Left lung (tissue), 14 donors: ENCODE measurements around the gene FANCG. TPM values are rescaled to one million over a fixed set of nuclear protein-coding genes. Genes with fewer than 3 reads are reported as not detected.

Experiments
- ATAC-seq: fragments of 200-7000 bp; cut with Tn5 transposase; one replicate; pipeline ENCODE4 v1.9.1; 2020; ENCODE audit warnings: moderate library complexity
- DNase-seq, 4 donors: peaks; one replicate each; pipeline ENCODE4 v3.0.0-alpha.2; 2013 to 2020
- H3K27ac ChIP-seq, 2 donors: fragments of 200-600 bp; sonication (generic) in 1 of 2; one replicate each; pipeline versions ENCODE4 v1.5.0 to v1.8.0; 2020 to 2021
- H3K27me3 ChIP-seq, 2 donors: fragments of 200-600 bp; sonication (generic) in 1 of 2; one replicate each; pipeline versions ENCODE4 v1.5.0 to v1.8.0; 2020 to 2021
- H3K36me3 ChIP-seq, 2 donors: fragments of 200-600 bp; sonication (generic) in 1 of 2; one replicate each; pipeline versions ENCODE4 v1.5.0 to v1.8.0; 2020 to 2021
- H3K4me1 ChIP-seq, 2 donors: fragments of 200-600 bp; one replicate each; pipeline ENCODE4 v1.8.0; 2021
- H3K4me3 ChIP-seq, 2 donors: fragments of 200-600 bp; sonication (generic) in 1 of 2; one replicate each; pipeline versions ENCODE4 v1.5.0 to v1.8.0; 2020 to 2021; ENCODE audit warnings: mild to moderate bottlenecking in 1 of 2
- H3K9me3 ChIP-seq, 2 donors: fragments of 200-600 bp; sonication (generic) in 1 of 2; one replicate each; pipeline versions ENCODE4 v1.5.0 to v1.8.0; 2020 to 2021
- intact Hi-C, 2 donors: fragments of 100-400 bp; cut with DNase I; formaldehyde crosslinking; loops; one replicate each; pipeline versions ENCODE4 v1.11.2 to v1.14.2; 2022
- long read RNA-seq, 12 donors: library from polyadenylated mRNA in 2 of 12; unstranded in 2 of 12; transcript quantifications; one replicate each; pipeline ENCODE4 v2.0.0 and lab custom pipeline, GENCODE V29; 2019 to 2026
- polyA plus RNA-seq, 6 donors: library from polyadenylated mRNA; unstranded; fragments of 120-200 nt; gene quantifications; one replicate each; pipeline ENCODE4 v1.2.1, GENCODE V29; 2013; ENCODE audit not compliant: insufficient read length in 6 of 6
- total RNA-seq, 2 donors: library from RNA; stranded (reverse); fragmentation: NEBNext Ultra II Directional; extraction: Animal tissue kit (Norgen Biotek cat#: 25700); gene quantifications; one replicate each; pipeline ENCODE4 v1.2.1, GENCODE V29; 2021
- TF ChIP-seq, protein P1 (sequence below), 2 donors: fragments of 200-600 bp; sonication (generic) in 1 of 2; IDR thresholded peaks; one replicate each; pipeline versions ENCODE4 v1.5.0 to v1.8.0; 2021; ENCODE audit warnings: antibody characterized with exemption in 2 of 2
- donor health status: DM: no; HTN: yes; CAD: no.
- donor health status: DM: no; HTN: no; CAD: no.

FANCG gene
- total RNA-seq (10 to 100 TPM; 18.7 to 28.3 TPM), polyA plus RNA-seq (10 to 100 TPM; 40.0 to 59.0 (median 48.9) TPM)
- long read RNA-seq, donor 1 = 0 reads
- long read RNA-seq, donor 2, partial matches to known transcripts = 0 of 2 reads
- long read RNA-seq, donor 2, other reads (novel, unspliced or antisense) = 0 of 2 reads
- long read RNA-seq, donor 3, partial matches to known transcripts = 0 of 4 reads
- long read RNA-seq, donor 3, other reads (novel, unspliced or antisense) = 0 of 4 reads
- long read RNA-seq, donor 4, transcript FANCG-201 (14 exons, 2,631 nt) = major isoform, 5 of 8 reads
- long read RNA-seq, donor 4, partial matches to known transcripts = 1 of 8 reads
- long read RNA-seq, donor 4, other reads (novel, unspliced or antisense) = 2 of 8 reads
- long read RNA-seq, donor 5, partial matches to known transcripts = 0 of 1 reads
- long read RNA-seq, donor 5, other reads (novel, unspliced or antisense) = 0 of 1 reads
- long read RNA-seq, donor 6, transcript FANCG-201 (14 exons, 2,631 nt) = major isoform, 5 of 7 reads
- long read RNA-seq, donor 6, partial matches to known transcripts = 0 of 7 reads
- long read RNA-seq, donor 6, other reads (novel, unspliced or antisense) = 0 of 7 reads
- long read RNA-seq, donor 7 = 0 reads
- long read RNA-seq, donor 8, partial matches to known transcripts = 0 of 1 reads
- long read RNA-seq, donor 8, other reads (novel, unspliced or antisense) = 0 of 1 reads
- long read RNA-seq, donor 9 = 0 reads
- long read RNA-seq, donor 10, partial matches to known transcripts = 2 of 7 reads
- long read RNA-seq, donor 10, other reads (novel, unspliced or antisense) = 4 of 7 reads
- long read RNA-seq, donor 11, partial matches to known transcripts = 0 of 3 reads
- long read RNA-seq, donor 11, other reads (novel, unspliced or antisense) = 0 of 3 reads
- long read RNA-seq, donor 12, partial matches to known transcripts = 0 of 2 reads
- long read RNA-seq, donor 12, other reads (novel, unspliced or antisense) = 0 of 2 reads

DNA sequence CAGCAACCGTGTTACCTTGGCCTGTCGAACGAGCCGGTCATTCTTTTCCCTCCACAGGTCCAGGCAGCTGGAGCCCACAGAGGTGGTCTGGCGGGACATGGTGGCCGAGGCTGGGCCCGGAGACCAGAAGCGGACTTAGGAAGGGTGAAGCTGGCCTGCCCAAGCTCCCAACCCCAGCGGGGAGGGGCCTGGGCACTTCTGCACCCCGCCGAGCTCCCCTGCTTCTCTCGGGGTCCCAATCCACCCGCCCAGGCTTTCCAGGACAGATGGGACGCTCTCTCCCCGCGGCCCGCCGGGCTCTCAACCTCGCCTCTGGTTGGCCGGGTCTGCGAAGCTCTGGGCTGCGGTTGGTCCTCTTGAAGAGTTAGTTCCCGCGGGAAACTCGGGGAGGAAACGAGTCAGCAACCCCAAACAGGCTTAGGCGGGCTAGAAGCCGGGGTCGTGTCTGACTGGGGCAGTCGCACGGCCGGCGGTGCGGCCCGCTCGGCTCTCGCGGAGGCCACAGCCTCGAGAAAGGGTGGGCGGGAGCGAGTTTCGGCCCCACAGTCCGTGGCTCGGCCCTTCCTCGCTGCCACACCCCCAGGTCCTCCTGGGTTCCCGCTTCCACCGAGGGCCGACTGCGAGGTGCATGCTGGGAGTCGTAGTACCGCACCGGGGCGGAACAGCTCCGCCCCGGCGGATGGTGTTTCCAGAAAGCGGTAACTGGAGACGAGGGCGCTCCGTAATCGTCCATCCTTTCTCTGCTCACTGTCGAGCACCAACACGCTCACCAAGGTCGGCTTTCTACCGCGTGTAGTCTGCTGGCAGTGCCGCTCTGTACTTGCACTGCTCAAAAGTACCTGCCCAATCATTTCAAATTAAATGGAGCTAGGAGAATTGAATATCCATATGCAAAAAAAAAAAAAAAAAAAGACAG lies at the start of gene FANCG:
FANCG (minus strand) TSS at position 517 of the 916 bp plus-strand sequence; CDS start at position 99, 418 bp downstream.
- Histone ChIP-seq H3K4me3 (peak within 1 kb of the TSS; percentile 71 to 91), H3K27ac (peak within 1 kb of the TSS; percentile 73 to 79), H3K9me3 (no peaks in the 10 kb centered on the region), H3K36me3 (peaks cover 0 to 11% of the 10 kb centered on the region in 2 donors), H3K27me3 (no peaks in the 10 kb centered on the region), H3K4me1 (peaks cover 0 to 16% of the 10 kb centered on the region in 2 donors)
- DNase-seq (peak; percentile 92 to 96 (median 94)), ATAC-seq (peak; percentile 99)
- TF ChIP-seq, protein P1, sequence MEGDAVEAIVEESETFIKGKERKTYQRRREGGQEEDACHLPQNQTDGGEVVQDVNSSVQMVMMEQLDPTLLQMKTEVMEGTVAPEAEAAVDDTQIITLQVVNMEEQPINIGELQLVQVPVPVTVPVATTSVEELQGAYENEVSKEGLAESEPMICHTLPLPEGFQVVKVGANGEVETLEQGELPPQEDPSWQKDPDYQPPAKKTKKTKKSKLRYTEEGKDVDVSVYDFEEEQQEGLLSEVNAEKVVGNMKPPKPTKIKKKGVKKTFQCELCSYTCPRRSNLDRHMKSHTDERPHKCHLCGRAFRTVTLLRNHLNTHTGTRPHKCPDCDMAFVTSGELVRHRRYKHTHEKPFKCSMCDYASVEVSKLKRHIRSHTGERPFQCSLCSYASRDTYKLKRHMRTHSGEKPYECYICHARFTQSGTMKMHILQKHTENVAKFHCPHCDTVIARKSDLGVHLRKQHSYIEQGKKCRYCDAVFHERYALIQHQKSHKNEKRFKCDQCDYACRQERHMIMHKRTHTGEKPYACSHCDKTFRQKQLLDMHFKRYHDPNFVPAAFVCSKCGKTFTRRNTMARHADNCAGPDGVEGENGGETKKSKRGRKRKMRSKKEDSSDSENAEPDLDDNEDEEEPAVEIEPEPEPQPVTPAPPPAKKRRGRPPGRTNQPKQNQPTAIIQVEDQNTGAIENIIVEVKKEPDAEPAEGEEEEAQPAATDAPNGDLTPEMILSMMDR (IDR thresholded peaks at IDR 0.05) = no peak
- intact Hi-C loops = no loop called here

DNA sequence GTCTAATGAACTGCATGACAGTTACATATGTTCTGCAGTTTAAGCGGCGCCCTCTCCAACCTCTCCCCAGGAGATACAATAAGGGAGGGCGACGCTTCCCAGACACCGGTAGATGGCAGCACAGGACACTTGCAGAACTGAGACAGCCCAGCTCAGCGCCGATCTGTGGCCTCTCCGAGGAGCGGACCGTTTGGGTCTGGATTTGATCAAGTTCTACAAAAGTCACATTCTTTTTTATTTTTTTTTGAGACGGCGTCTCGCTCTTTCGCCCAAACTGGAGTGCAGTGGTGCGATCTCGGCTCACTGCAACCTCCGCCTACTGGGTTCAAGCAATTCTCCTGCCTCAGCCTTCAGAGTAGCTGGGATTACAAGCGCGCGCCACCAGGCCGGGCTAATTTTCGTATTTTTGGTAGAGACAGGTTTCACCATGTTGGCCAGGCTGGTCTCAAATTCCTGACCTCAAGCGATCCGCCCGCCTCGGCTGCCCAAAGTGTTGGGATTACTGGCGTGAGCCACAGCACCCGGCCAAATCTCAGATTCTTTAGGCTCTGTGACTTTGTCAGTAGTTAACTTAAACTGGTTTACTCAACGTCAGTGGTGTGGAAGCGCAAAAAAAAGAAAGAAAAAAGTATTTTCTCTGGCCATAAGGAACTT lies 37.3 kb upstream of the FANCG start:
- peak; percentile 87 to 95 (median 94) for DNase-seq
- Histone ChIP-seq H3K27ac (peak overlapping the region; percentile 95 to 96), H3K36me3 (peaks cover 0 to 4% of the 10 kb centered on the region in 2 donors), H3K4me1 (peaks cover 27 to 46% of the 10 kb centered on the region in 2 donors), H3K4me3 (peak overlapping the region; percentile 55 to 85), H3K9me3 (no peaks in the 10 kb centered on the region), H3K27me3 (no peaks in the 10 kb centered on the region)
- peak; percentile 79 for ATAC-seq
- intact Hi-C loops = loop anchor here in 1 of 2 donors (5.0 kb wide), 2 partner anchors 135 to 360 kb away; no protein-coding TSS in a partner anchor
- TF ChIP-seq, protein P1 (IDR thresholded peaks at IDR 0.05) = peak; percentile 89 to 92

DNA sequence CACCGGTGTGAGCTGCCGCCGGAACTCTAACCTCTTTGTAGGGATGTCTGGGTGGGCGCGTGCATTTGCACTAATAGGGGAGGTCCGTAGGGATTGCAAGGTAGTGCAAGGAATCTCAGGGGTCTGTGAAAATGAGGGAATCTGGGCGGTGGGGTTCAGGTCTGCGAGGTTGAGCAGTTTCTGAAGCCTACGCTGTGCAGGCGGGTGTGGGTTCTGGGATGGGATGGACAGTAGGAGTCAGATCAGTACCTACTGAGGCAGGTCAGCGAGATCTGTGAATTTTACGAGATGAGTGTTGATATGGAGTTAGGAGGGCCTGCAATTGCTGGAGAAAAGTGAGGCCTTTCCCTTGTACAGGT lies 36.8 kb upstream of the FANCG start:
- intact Hi-C loops = loop anchor here in 1 of 2 donors (5.0 kb wide), 2 partner anchors 136 to 361 kb away; no protein-coding TSS in a partner anchor
- ATAC-seq = no peak
- H3K4me3 ChIP-seq = peak overlapping the region; percentile 55 to 85

More for the DNA sequence above, 36.8 kb upstream of the FANCG start:
- H3K36me3 ChIP-seq = peaks cover 0 to 4% of the 10 kb centered on the region in 2 donors
- TF ChIP-seq, protein P1 (IDR thresholded peaks at IDR 0.05) = no peak
- DNase-seq = no peak
- no peaks in the 10 kb centered on the region for H3K27me3 ChIP-seq
- H3K27ac ChIP-seq = peak overlapping the region; percentile 95 to 96
- H3K9me3 ChIP-seq = no peaks in the 10 kb centered on the region
- H3K4me1 ChIP-seq = peaks cover 30 to 50% of the 10 kb centered on the region in 2 donors
